WTC11 (cell line): ENCODE data around the gene MT1B. TPM values are rescaled to one million over a fixed set of nuclear protein-coding genes. Genes with fewer than 3 reads are reported as not detected.

Experiments
- ATAC-seq: fragments of 200-7000 bp; cut with Tn5 transposase; 2 replicates; pipeline ENCODE4 v1.10.0; 2021; ENCODE audit warnings: mild to moderate bottlenecking, moderate library complexity
- CTCF ChIA-PET: fragments of 300-600 bp; sonication (Branson Sonifier 250); formaldehyde crosslinking; loops from one replicate; lab custom pipeline; 2021; ENCODE audit warnings: antibody characterized with exemption; lab: Charles Lee
- POLR2A ChIA-PET: fragments of 350-600 bp; sonication (Branson Sonifier 250); formaldehyde crosslinking; loops from one replicate; lab custom pipeline; 2021; ENCODE audit warnings: antibody characterized with exemption; lab: Charles Lee
- DNase-seq: peaks from one replicate; pipeline ENCODE4 v3.0.0; 2021; ENCODE audit warnings: low spot score
- H3K27ac Mint-ChIP-seq: 2 replicates; pipeline ENCODE4 v1.8.0; 2021; ENCODE audit warnings: mixed read lengths
- H3K27me3 Mint-ChIP-seq: 2 replicates; pipeline ENCODE4 v1.8.0; 2021; ENCODE audit warnings: low read depth, mild to moderate bottlenecking, moderate library complexity, mixed read lengths
- H3K36me3 Mint-ChIP-seq: 2 replicates; pipeline ENCODE4 v1.8.0; 2021; ENCODE audit warnings: mixed read lengths
- H3K4me1 Mint-ChIP-seq: 2 replicates; pipeline ENCODE4 v1.8.0; 2022; ENCODE audit warnings: mixed read lengths
- H3K4me3 Mint-ChIP-seq: 2 replicates; pipeline ENCODE4 v1.8.0; 2021; ENCODE audit warnings: mild to moderate bottlenecking, moderate library complexity, mixed read lengths
- H3K9me3 Mint-ChIP-seq: 2 replicates; pipeline ENCODE4 v1.8.0; 2021; ENCODE audit warnings: mixed read lengths
- ARID4B ChIP-seq: sonication (generic); formaldehyde crosslinking; IDR thresholded peaks from 2 replicates; pipeline ENCODE4 v1.8.0; 2023; ENCODE audit warnings: missing genetic modification reagents, mild to moderate bottlenecking, borderline replicate concordance
- CREB1 ChIP-seq: sonication (generic); formaldehyde crosslinking; IDR thresholded peaks from 2 replicates; pipeline ENCODE4 v1.8.0; 2023; ENCODE audit warnings: mild to moderate bottlenecking, missing genetic modification reagents
- ETV6 ChIP-seq: sonication (generic); formaldehyde crosslinking; IDR thresholded peaks from 2 replicates; pipeline ENCODE4 v1.8.1; 2022; ENCODE audit warnings: mild to moderate bottlenecking, missing genetic modification reagents
- NFYB ChIP-seq: sonication (generic); formaldehyde crosslinking; conservative IDR thresholded peaks from 2 replicates; pipeline ENCODE4 v1.8.0; 2022; ENCODE audit warnings: low read depth, missing genetic modification reagents
- ZNF512 ChIP-seq: sonication (generic); formaldehyde crosslinking; IDR thresholded peaks from 2 replicates; pipeline ENCODE4 v1.8.1; 2022; ENCODE audit warnings: missing genetic modification reagents, borderline replicate concordance
- total RNA-seq: library from RNA; stranded (reverse); gene quantifications from 3 replicates; pipeline ENCODE4 v1.2.3, GENCODE V29; 2021
- TF ChIP-seq, protein P1 (sequence below): sonication (generic); formaldehyde crosslinking; conservative IDR thresholded peaks from 2 replicates; pipeline ENCODE4 v1.8.1; 2023; ENCODE audit warnings: mild to moderate bottlenecking, low read depth, missing genetic modification reagents, moderate library complexity
- TF ChIP-seq, protein P2 (sequence below): sonication (generic); formaldehyde crosslinking; IDR thresholded peaks from 2 replicates; pipeline ENCODE4 v1.8.1; 2023; ENCODE audit warnings: mild to moderate bottlenecking, moderate library complexity, missing genetic modification reagents
- TF ChIP-seq, protein P3 (sequence below): fragments of 250-450 bp; sonication (Bioruptor Pico); IDR thresholded peaks from 2 replicates; pipeline ENCODE4 v1.8.0; 2021; ENCODE audit warnings: mild to moderate bottlenecking

MT1B gene
- total RNA-seq, 1 experiment from 2014 or later, result not detected

DNA sequence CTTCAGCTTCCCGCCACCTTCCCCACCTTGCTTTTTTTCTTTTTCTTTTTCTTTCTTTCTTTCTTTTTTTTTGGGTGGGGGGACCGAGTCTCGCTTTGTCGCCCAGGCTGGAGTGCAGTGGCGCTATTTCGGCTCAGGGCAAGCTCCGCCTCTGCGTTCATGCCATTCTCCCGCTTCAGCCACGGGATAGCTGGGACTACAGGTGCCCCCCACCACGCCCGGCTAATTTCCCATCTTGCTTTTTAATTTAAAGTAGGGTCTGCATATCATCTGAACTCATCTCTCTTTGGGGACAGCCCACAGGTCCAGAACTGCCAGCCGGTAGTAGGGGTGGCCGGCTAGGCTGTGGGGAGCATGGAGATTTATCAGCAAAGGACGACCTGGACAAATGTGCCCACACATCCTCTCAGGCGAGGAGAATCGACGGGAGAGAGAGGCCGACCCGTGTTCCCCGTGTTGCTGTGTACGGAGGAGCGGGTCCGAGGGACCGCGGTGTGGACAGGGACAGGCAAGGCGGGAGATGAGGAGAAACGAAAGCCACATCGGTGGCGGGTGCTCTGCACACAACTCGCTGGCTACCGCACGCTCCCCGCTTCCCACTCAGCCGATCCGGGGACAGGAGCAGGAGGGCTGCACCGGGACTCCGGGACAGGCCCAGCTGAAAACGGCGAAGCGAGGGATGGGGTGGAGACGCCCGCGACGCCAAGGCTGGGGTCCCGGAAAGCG is 16.8 kb upstream of the MT1B start:
- TF ChIP-seq, protein P1, sequence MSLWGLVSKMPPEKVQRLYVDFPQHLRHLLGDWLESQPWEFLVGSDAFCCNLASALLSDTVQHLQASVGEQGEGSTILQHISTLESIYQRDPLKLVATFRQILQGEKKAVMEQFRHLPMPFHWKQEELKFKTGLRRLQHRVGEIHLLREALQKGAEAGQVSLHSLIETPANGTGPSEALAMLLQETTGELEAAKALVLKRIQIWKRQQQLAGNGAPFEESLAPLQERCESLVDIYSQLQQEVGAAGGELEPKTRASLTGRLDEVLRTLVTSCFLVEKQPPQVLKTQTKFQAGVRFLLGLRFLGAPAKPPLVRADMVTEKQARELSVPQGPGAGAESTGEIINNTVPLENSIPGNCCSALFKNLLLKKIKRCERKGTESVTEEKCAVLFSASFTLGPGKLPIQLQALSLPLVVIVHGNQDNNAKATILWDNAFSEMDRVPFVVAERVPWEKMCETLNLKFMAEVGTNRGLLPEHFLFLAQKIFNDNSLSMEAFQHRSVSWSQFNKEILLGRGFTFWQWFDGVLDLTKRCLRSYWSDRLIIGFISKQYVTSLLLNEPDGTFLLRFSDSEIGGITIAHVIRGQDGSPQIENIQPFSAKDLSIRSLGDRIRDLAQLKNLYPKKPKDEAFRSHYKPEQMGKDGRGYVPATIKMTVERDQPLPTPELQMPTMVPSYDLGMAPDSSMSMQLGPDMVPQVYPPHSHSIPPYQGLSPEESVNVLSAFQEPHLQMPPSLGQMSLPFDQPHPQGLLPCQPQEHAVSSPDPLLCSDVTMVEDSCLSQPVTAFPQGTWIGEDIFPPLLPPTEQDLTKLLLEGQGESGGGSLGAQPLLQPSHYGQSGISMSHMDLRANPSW (CRISPR knock-in tag), result no peak
- TF ChIP-seq ETV6 (CRISPR knock-in tag), result no peak
- TF ChIP-seq CREB1 (CRISPR knock-in tag), result no peak
- no peak overlapping the region for H3K27ac Mint-ChIP-seq
- ChIA-PET CTCF (interaction anchor here (1.9 kb wide), 1 partner anchor 31 kb away, joined by 4 read pairs; no protein-coding TSS in a partner anchor), POLR2A (interaction anchor here (0.8 to 5.1 kb wide), 3 partner anchors 9 to 47 kb away, joined by 4 to 24 read pairs (median 4); partner anchors contain the start of genes MT1E, MT1H and MT1X)
- no peaks in the 10 kb centered on the region for H3K9me3 Mint-ChIP-seq
- peaks cover 100% of the 10 kb centered on the region for H3K27me3 Mint-ChIP-seq
- peaks cover 6% of the 10 kb centered on the region; the same call in 1 of the 2 replicates for H3K36me3 Mint-ChIP-seq
- H3K4me1 Mint-ChIP-seq, result peaks cover 32% of the 10 kb centered on the region
- DNase-seq (no peak), ATAC-seq (peak; percentile 2; the same call in 1 of the 2 replicates)
- H3K4me3 Mint-ChIP-seq, result peak overlapping the region; percentile 71

- Mint-ChIP-seq H3K9me3 (no peaks in the 10 kb centered on the region), H3K36me3 (peaks cover 6% of the 10 kb centered on the region; the same call in 1 of the 2 replicates), H3K27me3 (peaks cover 100% of the 10 kb centered on the region), H3K27ac (no peak overlapping the region), H3K4me3 (peak overlapping the region; percentile 71), H3K4me1 (peaks cover 32% of the 10 kb centered on the region)
- TF ChIP-seq ARID4B (CRISPR knock-in tag), result no peak
- TF ChIP-seq, protein P2, sequence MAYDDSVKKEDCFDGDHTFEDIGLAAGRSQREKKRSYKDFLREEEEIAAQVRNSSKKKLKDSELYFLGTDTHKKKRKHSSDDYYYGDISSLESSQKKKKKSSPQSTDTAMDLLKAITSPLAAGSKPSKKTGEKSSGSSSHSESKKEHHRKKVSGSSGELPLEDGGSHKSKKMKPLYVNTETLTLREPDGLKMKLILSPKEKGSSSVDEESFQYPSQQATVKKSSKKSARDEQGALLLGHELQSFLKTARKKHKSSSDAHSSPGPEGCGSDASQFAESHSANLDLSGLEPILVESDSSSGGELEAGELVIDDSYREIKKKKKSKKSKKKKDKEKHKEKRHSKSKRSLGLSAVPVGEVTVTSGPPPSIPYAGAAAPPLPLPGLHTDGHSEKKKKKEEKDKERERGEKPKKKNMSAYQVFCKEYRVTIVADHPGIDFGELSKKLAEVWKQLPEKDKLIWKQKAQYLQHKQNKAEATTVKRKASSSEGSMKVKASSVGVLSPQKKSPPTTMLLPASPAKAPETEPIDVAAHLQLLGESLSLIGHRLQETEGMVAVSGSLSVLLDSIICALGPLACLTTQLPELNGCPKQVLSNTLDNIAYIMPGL (CRISPR knock-in tag), result peak; percentile 52; the same call in 1 of the 2 replicates
- no peak for TF ChIP-seq NFYB (CRISPR knock-in tag)
- TF ChIP-seq ZNF512 (CRISPR knock-in tag), result no peak
- TF ChIP-seq, protein P3, sequence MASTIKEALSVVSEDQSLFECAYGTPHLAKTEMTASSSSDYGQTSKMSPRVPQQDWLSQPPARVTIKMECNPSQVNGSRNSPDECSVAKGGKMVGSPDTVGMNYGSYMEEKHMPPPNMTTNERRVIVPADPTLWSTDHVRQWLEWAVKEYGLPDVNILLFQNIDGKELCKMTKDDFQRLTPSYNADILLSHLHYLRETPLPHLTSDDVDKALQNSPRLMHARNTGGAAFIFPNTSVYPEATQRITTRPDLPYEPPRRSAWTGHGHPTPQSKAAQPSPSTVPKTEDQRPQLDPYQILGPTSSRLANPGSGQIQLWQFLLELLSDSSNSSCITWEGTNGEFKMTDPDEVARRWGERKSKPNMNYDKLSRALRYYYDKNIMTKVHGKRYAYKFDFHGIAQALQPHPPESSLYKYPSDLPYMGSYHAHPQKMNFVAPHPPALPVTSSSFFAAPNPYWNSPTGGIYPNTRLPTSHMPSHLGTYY, result no peak
- no peak for DNase-seq
- ChIA-PET CTCF (interaction anchor here (1.9 kb wide), 1 partner anchor 32 kb away, joined by 4 read pairs; no protein-coding TSS in a partner anchor), POLR2A (interaction anchor here (1.1 to 5.1 kb wide), 2 partner anchors 10 to 34 kb away, joined by 4 to 24 read pairs; partner anchors contain the start of genes MT1E and MT1H)
- ATAC-seq, result peak; percentile 4
These were observed 16.2 kb upstream of the MT1B start for GRCh38 chr16:56635441-56635967.
